Forelimb muscle (tissue), 1 donor: Measurements from ENCODE around the gene GPR158. TPM values are rescaled to one million over a fixed set of nuclear protein-coding genes. Genes with fewer than 3 reads are reported as not detected.
"Not testable (repeated sequence)": the region's sequence is repeated elsewhere in the genome, so short reads cannot be mapped to it uniquely, and the experiment has no call there.

Experiments used
- DNase-seq: peaks from one replicate; pipeline ENCODE4 v3.0.0-alpha.2; 2013; ENCODE audit warnings: low read depth
- polyA plus RNA-seq: library from polyadenylated mRNA; unstranded; fragments of 120-200 nt; gene quantifications from one replicate; pipeline ENCODE4 v1.2.1, GENCODE V29; 2013; ENCODE audit not compliant: insufficient read length

Gene GPR158, protein sequence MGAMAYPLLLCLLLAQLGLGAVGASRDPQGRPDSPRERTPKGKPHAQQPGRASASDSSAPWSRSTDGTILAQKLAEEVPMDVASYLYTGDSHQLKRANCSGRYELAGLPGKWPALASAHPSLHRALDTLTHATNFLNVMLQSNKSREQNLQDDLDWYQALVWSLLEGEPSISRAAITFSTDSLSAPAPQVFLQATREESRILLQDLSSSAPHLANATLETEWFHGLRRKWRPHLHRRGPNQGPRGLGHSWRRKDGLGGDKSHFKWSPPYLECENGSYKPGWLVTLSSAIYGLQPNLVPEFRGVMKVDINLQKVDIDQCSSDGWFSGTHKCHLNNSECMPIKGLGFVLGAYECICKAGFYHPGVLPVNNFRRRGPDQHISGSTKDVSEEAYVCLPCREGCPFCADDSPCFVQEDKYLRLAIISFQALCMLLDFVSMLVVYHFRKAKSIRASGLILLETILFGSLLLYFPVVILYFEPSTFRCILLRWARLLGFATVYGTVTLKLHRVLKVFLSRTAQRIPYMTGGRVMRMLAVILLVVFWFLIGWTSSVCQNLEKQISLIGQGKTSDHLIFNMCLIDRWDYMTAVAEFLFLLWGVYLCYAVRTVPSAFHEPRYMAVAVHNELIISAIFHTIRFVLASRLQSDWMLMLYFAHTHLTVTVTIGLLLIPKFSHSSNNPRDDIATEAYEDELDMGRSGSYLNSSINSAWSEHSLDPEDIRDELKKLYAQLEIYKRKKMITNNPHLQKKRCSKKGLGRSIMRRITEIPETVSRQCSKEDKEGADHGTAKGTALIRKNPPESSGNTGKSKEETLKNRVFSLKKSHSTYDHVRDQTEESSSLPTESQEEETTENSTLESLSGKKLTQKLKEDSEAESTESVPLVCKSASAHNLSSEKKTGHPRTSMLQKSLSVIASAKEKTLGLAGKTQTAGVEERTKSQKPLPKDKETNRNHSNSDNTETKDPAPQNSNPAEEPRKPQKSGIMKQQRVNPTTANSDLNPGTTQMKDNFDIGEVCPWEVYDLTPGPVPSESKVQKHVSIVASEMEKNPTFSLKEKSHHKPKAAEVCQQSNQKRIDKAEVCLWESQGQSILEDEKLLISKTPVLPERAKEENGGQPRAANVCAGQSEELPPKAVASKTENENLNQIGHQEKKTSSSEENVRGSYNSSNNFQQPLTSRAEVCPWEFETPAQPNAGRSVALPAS (N-terminal part only)
- 0.08 TPM for polyA plus RNA-seq

GRCh38 chr10:25174461-25175230 lies at the start of gene GPR158:
Gene GPR158 (plus strand): TSS chr10:25175001. CDS start chr10:25175421, 420 bp downstream.
- DNase-seq: peak; percentile 83

DNA sequence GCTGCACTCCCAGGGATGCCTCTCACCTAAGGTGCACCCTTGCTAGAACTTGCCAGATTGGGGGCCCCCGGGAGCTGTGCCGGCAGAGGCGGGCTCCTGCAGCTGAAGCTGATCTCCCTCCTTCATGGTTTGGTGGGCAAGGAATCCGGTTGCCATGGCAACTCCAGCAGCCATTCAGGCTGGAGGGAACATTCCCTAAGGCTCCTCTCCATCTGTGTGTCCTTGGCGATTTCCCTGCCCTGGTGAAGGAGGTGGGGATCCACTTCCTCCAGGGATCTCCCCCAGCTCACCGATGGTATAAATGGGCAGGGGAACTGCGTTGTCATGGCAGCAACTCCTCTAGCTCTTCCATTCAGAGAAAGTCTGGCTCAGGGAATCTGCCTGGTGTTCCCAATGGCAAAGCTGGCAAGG lies 49.6 kb upstream of the GPR158 start:
- DNase-seq: no peak

- DNase-seq: no peak
Observed at GRCh38 chr10:25129592-25129991, 45.2 kb upstream of the GPR158 start.

GRCh38 chr10:25130906-25131305 lies 43.9 kb upstream of the GPR158 start:
- no peak for DNase-seq

DNA sequence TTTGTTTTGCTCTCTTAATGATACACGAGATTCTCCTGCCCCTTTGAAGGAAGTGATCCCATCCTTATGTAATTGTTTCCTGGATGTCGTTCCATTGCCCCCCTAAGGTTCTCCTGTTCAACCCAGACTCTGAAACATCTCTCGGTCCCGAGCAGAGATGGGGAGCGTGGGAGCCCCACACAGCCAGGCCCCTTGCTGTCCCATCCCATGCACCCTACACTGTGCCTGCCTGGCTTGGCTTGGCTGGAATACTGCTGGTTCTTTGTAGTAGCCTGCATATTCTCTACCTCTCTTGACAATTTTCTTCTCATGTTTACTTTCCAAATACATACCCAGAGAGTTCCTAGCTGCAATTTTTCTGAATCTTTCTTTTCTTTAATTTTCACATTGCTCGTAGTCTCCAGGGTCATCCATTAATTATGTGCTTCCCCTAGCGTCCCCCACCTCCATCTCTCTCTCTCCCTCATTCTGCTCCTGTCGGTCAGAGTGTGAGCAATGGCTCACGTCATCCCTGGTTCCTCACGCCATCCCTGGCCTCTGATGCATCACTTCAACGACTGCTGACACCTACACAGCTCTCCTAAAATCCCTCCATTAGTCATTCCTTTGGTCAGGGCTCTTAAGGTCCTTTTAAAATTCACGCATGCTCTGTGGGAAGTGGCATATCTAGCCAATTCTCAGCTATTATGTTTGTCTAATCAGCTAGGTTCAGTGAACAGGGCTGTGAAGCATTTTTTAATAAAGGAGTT lies 32.5 kb upstream of the GPR158 start:
- DNase-seq: no peak

GRCh38 chr10:25157650-25158049 lies 17.2 kb upstream of the GPR158 start:
- no peak for DNase-seq

- DNase-seq: no peak
Observed at GRCh38 chr10:25159591-25159990, 15.2 kb upstream of the GPR158 start.

GRCh38 chr10:25162391-25162790 lies 12.4 kb upstream of the GPR158 start:
- no peak for DNase-seq

DNA sequence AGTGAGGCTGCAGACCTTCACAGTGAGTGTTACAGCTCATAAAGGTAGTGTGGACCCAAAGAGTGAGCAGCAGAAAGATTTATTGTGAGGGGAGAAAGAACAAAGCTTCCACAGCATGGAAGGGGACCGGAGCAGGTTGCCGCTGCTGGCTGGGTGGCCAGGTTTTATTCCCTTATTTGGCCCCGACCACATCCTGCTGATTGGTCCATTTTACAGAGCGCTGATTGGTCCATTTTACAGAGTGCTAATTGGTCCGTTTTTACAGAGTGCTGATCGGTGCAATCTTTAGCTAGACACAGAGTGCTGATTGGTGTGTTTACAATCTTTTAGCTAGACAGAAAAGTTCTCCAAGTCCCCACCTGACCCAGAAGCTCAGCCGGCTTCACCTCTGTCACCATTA lies 11.3 kb upstream of the GPR158 start:
- DNase-seq: not testable (repeated sequence)

DNA sequence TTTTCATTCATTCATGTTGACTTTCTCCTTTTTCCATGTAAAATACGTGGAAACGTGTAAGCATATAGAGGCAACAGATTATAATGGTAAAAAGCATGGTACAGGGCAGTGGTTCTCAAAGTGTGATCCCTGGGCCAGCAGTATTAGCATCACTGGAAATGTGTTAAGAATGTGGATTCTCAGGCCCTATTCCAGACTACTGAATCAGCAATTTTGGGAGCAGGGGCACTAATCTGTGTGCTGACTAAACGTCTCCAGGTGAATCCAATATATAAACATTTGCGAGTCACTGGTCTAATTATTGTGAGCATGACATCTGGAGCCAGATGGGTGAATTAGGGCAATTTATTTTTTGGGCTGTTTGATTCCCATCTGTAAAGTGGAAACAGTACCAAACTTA lies 5.1 kb upstream of the GPR158 start:
- no peak for DNase-seq

DNA sequence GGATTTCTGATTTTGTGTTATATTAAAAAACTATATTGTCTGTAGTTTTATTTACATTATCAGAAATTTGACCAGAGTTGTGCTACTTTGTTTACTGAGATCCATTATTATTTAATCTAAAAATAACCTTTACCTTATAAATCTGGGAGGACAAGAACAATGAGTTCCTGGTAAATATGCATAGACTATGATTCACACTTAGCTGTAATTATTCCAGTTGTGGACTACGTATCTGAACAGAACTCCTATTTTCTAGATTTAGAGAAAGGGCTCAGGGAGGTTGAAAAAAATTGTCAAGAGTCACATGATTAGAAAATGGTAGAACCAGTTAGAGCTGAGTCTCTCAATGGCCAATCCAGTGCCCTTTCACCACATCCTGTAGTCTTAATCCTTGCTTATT lies 4.2 kb upstream of the GPR158 start:
- DNase-seq: no peak

DNA sequence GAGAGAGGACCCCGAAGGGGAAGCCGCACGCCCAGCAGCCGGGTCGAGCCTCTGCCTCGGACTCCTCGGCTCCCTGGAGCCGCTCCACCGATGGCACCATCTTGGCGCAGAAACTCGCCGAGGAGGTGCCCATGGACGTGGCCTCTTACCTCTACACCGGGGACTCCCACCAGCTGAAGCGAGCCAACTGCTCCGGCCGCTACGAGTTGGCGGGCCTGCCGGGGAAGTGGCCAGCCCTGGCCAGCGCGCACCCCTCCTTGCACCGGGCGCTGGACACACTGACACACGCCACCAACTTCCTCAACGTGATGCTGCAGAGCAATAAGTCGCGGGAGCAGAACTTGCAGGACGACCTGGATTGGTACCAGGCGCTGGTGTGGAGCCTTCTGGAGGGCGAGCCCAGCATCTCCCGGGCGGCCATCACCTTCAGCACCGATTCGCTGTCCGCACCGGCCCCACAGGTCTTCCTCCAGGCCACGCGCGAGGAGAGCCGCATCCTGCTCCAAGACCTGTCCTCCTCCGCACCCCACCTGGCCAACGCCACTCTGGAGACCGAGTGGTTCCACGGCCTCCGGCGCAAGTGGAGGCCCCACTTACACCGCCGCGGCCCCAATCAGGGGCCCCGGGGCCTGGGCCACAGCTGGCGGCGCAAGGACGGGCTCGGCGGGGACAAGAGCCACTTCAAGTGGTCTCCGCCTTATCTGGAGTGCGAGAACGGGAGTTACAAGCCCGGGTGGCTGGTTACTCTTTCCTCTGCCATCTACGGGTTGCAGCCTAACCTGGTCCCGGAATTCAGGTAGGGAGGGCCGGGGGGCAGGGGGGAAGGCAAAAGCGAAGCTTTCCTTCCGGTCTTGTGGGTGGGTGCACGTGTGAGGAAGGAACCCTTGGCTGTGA lies 973 bp downstream of the GPR158 start:
- no peak for DNase-seq

GRCh38 chr10:25176421-25176968 lies 1.7 kb downstream of the GPR158 start:
- DNase-seq: no peak

DNA sequence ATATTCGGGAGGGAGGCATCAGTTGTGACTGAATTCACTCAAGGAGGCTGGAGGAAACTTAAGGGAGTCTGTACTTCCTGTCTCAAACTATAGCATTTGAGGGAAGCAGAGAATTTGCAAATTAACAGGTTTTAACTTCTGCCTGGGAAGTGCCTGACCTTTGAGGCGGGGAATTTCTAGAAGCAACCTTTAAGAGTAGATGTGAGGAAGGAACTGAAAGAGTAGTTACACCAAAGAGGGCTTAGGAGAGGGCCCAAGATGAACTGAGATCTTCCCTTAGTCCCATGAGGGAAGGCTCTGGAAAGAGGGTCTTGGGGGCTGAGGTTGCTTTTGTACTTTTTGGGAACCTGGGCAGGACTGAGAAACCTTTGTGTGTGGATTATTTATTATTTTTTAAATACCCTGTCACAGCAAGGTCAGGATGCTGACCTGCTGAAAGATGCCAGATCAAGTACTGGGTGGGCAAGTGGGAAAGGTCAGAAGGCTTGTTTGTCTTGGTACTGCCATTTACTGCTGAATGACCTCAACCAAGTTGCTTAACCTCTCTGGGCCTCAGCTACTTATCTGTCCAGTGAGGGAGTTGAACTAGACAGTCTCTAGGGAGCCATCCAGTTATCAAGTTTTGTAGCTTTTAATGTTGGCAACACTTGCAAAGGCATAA lies 2.4 kb downstream of the GPR158 start:
- no peak for DNase-seq

- DNase-seq: no peak
Observed at GRCh38 chr10:25177754-25178135, 2.9 kb downstream of the GPR158 start.

GRCh38 chr10:25178411-25178810 lies 3.6 kb downstream of the GPR158 start:
- DNase-seq: no peak

- no peak for DNase-seq
Observed at GRCh38 chr10:25180801-25181200, 6.0 kb downstream of the GPR158 start.

DNA sequence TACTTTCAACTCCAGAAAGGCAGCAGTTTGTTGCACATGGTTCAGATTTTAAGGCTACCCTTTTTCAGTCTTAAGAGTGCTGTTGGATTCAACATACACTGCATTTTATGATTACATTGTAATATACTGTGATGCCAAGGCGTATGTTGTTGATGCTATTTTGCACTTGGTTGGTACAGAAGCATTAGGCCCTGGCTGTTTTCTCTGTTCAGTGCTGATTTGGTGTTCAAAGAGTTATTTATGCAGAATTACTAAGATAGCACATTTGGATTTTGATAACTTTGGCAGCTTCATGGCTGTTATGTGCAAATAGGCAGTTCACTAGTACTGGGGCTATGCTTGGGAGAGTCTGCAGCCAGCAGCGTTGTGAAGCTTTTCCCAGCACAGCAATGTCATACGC lies 7.8 kb downstream of the GPR158 start:
- no peak for DNase-seq
